HEK293 (cell line): ENCODE data around the gene DLGAP5.

ENCODE experiments used
- BCL11A ChIP-seq: fragments of 450-650 bp; formaldehyde crosslinking; IDR thresholded peaks from 2 replicates; pipeline ENCODE4 v1.5.1; 2016; ENCODE audit warnings: low read depth, missing biosample characterization, missing genetic modification characterization
- CTCF ChIP-seq: fragments of 450-650 bp; formaldehyde crosslinking; IDR thresholded peaks from 2 replicates; pipeline ENCODE4 v1.5.1; 2016; ENCODE audit warnings: missing biosample characterization, missing genetic modification characterization
- SCRT1 ChIP-seq: fragments of 450-650 bp; formaldehyde crosslinking; IDR thresholded peaks from 2 replicates; pipeline ENCODE4 v1.5.1; 2016; ENCODE audit warnings: missing biosample characterization, missing genetic modification characterization, borderline replicate concordance
- ZNF747 ChIP-seq: fragments of 450-650 bp; formaldehyde crosslinking; IDR thresholded peaks from 2 replicates; pipeline ENCODE4 v1.5.1; 2016; ENCODE audit warnings: missing biosample characterization, missing genetic modification characterization

DNA sequence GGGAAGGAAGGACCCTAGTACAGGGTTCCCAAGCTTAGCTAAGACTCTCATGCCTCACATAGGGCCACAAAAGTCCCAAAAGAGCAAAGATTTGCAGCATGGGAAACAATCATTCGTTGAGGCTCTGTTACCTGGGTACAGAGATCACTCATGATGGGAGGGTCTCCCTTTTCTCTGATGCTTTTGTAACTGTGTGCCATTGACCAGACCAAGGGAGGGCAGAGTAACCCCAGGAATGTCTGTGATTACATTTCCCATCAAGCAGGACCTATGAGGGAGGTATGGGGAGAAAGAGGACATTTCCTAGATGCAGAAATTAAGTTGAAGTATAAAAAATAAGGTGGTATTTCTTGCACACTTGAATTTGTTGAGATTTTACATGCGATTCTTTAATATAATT, 16.4 kb upstream of the DLGAP5 start:
- TF ChIP-seq BCL11A (tag by site-specific recombination) (no peak), SCRT1 (no peak), CTCF (tag by site-specific recombination) (no peak), ZNF747 (tag by site-specific recombination) (no peak)
